Lung (tissue), 12 donors: ENCODE data around the gene PDZD4. TPM values are rescaled to one million over a fixed set of nuclear protein-coding genes. Genes with fewer than 3 reads are reported as not detected.
A peak's percentile ranks its signal among the peaks of the same experiment; 100 is the strongest.
"Not testable (repeated sequence)": the region's sequence is repeated elsewhere in the genome, so short reads cannot be mapped to it uniquely, and the experiment has no call there.

Source experiments
- ATAC-seq: fragments of 200-7000 bp; cut with Tn5 transposase; one replicate; pipeline ENCODE4 v1.9.1; 2020; ENCODE audit warnings: moderate number of reproducible peaks; ENCODE audit not compliant: insufficient read depth, low FRiP score
- DNase-seq, 3 donors: peaks; one replicate each; pipeline ENCODE4 v3.0.0-alpha.2; 2013 to 2017
- H3K27ac ChIP-seq, 2 donors: one replicate each; pipeline ENCODE4 v1.5.1; 2013; ENCODE audit warnings: mild to moderate bottlenecking in 2 of 2, moderate library complexity in 2 of 2, control low read depth in 1 of 2, inconsistent platforms in 1 of 2, low read depth in 1 of 2, low read length in 1 of 2
- H3K27me3 ChIP-seq, 3 donors: one replicate each; pipeline ENCODE4 v1.5.1; 2013; ENCODE audit warnings: low read length in 2 of 3; ENCODE audit not compliant: control insufficient read depth in 3 of 3, insufficient read depth in 3 of 3
- H3K36me3 ChIP-seq, 4 donors: one replicate each; pipeline ENCODE4 v1.5.1; 2013; ENCODE audit warnings: low read length in 4 of 4, mild to moderate bottlenecking in 1 of 4, moderate library complexity in 1 of 4; ENCODE audit not compliant: control insufficient read depth in 4 of 4, insufficient read depth in 4 of 4
- H3K4me1 ChIP-seq, 5 donors: one replicate each; pipeline ENCODE4 v1.5.1; 2013; ENCODE audit warnings: low read length in 5 of 5, mild to moderate bottlenecking in 2 of 5, moderate library complexity in 1 of 5; ENCODE audit not compliant: control insufficient read depth in 5 of 5, insufficient read depth in 5 of 5
- H3K4me3 ChIP-seq: one replicate; pipeline ENCODE4 v1.5.1; 2013; ENCODE audit warnings: mild to moderate bottlenecking, control low read depth, moderate library complexity
- H3K9ac ChIP-seq, 2 donors: one replicate each; pipeline ENCODE4 v1.5.1; 2013; ENCODE audit warnings: low read length in 2 of 2, control low read depth in 1 of 2; ENCODE audit not compliant: insufficient read depth in 1 of 2
- H3K9me3 ChIP-seq, 4 donors: one replicate each; pipeline ENCODE4 v1.5.1; 2013; ENCODE audit warnings: low read length in 3 of 4, mild to moderate bottlenecking in 1 of 4, moderate library complexity in 1 of 4; ENCODE audit not compliant: control insufficient read depth in 4 of 4, insufficient read depth in 3 of 4
- whole genome bisulfite sequencing, 2 donors: extraction: QIAGEN DNeasy Blood & Tissue Kit; methylation state at CpG; one replicate each; pipeline ENCODE4 v1.1.7; 2013; 5-methylcytosine and 5-hydroxymethylcytosine counted together
- polyA plus RNA-seq, 2 donors: library from polyadenylated mRNA; stranded (reverse); fragments of 200-250 nt; gene quantifications; one replicate each; pipeline ENCODE4 v1.2.1, GENCODE V29; 2013
- total RNA-seq, 2 donors: library from RNA; depleted of rRNA in 1 of 2; stranded (reverse); fragments of >200 nt in 1 of 2; gene quantifications; one replicate each; pipeline ENCODE4 v1.2.1, GENCODE V29; 2014 to 2021
- TF ChIP-seq, protein P1 (sequence below): IDR thresholded peaks from 2 replicates; pipeline ENCODE4 v1.5.1; 2012; ENCODE audit warnings: mild to moderate bottlenecking; ENCODE audit errors: control extremely low read depth, extremely low read depth
- donor health status: control.
- donor health status: control.
- donor health status: Bipolar disorder and iron deficiency.
- donor health status: healthy.
- donor health status: DM: yes; HTN: yes; CAD: no.

PDZD4 gene
- total and polyA plus RNA-seq, 4 donors, result 2.3 to 8.1 (median 3.8) TPM

DNA sequence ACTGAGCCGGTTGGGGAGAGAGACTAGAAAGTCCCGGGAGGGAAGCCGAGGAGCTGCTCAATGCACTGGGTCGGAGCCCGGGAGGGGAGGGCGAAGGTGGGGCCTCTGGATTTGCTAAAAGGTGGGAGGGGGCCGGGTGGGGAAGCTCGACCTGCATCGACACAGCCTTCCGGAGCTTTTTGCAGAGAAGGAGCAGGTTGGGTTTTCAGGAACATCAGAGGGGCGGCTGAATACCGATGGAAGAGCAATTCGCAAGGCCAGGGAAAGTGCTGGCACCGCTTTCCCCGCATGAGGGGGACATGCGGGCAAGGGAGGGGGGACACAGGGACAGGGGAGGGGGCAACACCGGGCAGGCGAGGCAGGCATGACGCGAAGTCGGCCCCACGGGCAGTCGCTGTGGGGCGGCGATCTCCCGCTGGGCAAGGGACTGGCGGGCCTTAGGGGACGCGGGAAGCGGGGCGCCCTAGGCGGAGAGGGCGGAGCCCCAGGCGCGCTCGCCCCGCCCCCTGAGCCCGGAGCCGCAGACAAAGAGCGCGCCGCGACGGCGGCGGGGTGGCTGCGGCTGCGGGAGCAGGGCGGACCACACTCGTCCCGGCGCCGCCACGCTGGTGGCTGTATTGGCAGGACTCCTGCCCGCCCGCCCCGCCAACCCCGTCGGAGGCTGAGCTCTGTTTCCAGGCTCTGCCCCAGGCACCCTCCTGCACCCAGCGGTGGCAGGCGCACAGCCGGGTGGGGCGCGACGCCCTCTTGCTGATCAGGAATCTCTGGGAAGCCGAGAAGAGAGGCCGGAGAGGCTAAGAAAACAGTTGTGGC, 11.6 kb downstream of the PDZD4 start:
- DNase-seq, result peak; percentile 59 to 75 (median 68)
- no peaks in the 10 kb centered on the region for H3K27me3 ChIP-seq
- TF ChIP-seq, protein P1, sequence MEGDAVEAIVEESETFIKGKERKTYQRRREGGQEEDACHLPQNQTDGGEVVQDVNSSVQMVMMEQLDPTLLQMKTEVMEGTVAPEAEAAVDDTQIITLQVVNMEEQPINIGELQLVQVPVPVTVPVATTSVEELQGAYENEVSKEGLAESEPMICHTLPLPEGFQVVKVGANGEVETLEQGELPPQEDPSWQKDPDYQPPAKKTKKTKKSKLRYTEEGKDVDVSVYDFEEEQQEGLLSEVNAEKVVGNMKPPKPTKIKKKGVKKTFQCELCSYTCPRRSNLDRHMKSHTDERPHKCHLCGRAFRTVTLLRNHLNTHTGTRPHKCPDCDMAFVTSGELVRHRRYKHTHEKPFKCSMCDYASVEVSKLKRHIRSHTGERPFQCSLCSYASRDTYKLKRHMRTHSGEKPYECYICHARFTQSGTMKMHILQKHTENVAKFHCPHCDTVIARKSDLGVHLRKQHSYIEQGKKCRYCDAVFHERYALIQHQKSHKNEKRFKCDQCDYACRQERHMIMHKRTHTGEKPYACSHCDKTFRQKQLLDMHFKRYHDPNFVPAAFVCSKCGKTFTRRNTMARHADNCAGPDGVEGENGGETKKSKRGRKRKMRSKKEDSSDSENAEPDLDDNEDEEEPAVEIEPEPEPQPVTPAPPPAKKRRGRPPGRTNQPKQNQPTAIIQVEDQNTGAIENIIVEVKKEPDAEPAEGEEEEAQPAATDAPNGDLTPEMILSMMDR, result no peak

DNA sequence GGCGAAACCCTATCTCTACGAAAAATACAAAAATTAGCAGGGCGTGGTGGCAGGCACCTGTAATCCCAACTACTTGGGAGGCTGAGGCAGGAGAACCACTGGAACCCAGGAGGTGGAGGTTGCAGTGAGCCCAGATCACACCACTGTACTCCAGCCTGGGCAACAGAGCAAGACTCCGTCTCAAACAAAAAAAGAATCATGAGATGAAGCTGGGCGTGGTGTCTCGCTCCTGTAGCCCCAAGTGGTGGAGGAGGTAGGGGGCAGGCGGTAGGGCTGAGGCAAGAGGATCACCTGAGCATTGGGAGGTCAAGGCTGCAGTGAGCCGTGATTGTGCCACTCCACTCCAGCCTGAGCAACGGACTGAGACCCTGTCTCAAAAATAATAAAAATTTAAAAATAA, 12.3 kb downstream of the PDZD4 start:
- not testable (repeated sequence) for ATAC-seq, H3K4me1 ChIP-seq, H3K4me3 ChIP-seq, H3K9me3 ChIP-seq, H3K27me3 ChIP-seq, DNase-seq, H3K27ac ChIP-seq, H3K9ac ChIP-seq, H3K36me3 ChIP-seq
- 88 to 99% methylated on average over 9 of the region's 9 CpGs for WGBS, 2 donors

More for the DNA sequence above, 11.6 kb downstream of the PDZD4 start:
- no peak overlapping the region for H3K27ac ChIP-seq
- H3K9me3 ChIP-seq, result no peaks in the 10 kb centered on the region
- peaks cover 0 to 4% (median 0%) of the 10 kb centered on the region in 5 donors for H3K4me1 ChIP-seq
- H3K4me3 ChIP-seq, result no peak overlapping the region
- no peaks in the 10 kb centered on the region for H3K36me3 ChIP-seq
- 20% methylated on average over 19 to 67 of the region's 67 CpGs for WGBS, 2 donors
- H3K9ac ChIP-seq, result peak overlapping the region in 1 of 2 donors; percentile 25
- ATAC-seq, result peak; percentile 42

DNA sequence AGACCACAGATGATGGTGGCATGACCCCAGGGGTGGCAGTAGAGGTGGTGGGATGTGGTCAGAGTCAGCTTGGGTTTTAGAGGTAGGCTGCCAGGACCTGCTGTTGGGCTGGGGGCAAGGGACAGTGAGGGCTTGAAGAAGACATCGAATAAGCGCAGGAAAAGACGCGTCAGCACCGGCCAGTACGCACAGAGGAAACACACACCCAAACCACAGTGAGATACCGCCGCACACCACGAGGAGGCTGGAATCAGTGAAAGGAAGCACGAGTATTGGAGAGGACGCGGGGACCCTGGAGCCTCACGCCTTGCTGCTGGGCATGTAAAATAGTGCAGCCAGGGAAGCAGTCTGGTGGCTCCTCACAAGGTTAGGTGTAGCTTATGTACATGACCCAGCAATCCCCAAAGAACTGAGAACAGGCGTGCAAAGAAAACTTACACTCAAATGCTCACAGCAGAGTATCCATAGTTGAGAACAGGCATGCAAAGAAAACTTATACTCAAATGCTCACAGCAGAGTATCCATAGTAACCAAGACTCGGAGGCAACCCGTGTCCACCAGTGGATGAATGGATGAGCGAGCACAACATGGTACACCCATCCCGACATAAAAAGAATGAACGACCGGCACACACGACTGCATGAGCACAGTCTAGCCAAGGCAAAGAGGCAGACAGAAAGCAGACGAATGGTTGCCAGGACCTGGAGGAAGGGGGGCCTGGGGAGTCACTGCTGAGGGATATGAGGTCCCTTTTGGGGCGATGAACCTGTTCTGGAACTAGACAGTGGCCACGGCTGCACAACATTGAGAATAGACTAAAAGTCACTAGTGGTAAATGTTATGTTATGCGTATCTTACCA, 13.3 kb downstream of the PDZD4 start:
- Histone ChIP-seq H3K4me3 (no peak overlapping the region), H3K27ac (no peak overlapping the region), H3K36me3 (no peaks in the 10 kb centered on the region), H3K4me1 (peaks cover 0 to 4% (median 0%) of the 10 kb centered on the region in 5 donors), H3K9me3 (peaks cover 0 to 5% (median under 1%) of the 10 kb centered on the region in 4 donors), H3K27me3 (peaks cover 0 to 5% (median 0%) of the 10 kb centered on the region in 3 donors), H3K9ac (no peak overlapping the region)
- DNase-seq, result no peak
- TF ChIP-seq, protein P1, result no peak
- ATAC-seq, result no peak
- WGBS, 2 donors, result 45 to 74% methylated on average over 25 of the region's 25 CpGs
